ENCODE data around the gene RASAL1. TPM values are rescaled to one million over a fixed set of nuclear protein-coding genes. Genes with fewer than 3 reads are reported as not detected.

Gene RASAL1
- total RNA-seq, 4 donors from 2014 or later = 1.7 TPM; not detected in 3

- peaks cover 53% of the 10 kb centered on the region for H3K27me3 ChIP-seq
- TF ChIP-seq POLR2A (IDR thresholded peaks at IDR 0.05) (no peak), CTCF (IDR thresholded peaks at IDR 0.05) (no peak), EP300 (IDR thresholded peaks at IDR 0.05) (no peak), POLR2AphosphoS5 (IDR thresholded peaks at IDR 0.05) (no peak)
- no peaks in the 10 kb centered on the region for H3K9me3 ChIP-seq
- ATAC-seq = no peak
- peaks cover 0 to 7% (median 0%) of the 10 kb centered on the region in 3 donors for H3K4me1 ChIP-seq
- H3K36me3 ChIP-seq = no peaks in the 10 kb centered on the region
- 61% methylated on average over 5 of the region's 15 CpGs; no CpG with 5 or more reads in 1 of the 2 donors for WGBS, 2 donors (ENCODE audit: low coverage in 1 of 2)
- H3K27ac ChIP-seq = no peak overlapping the region
- H3K4me3 ChIP-seq = no peak overlapping the region
These were observed 29.8 kb downstream of the RASAL1 start for GRCh38 chr12:113105606-113106271.

GRCh38 chr12:113104953-113105510 is 30.5 kb downstream of the RASAL1 start:
- no peak for ATAC-seq
- Histone ChIP-seq H3K9me3 (no peaks in the 10 kb centered on the region), H3K27me3 (peaks cover 60% of the 10 kb centered on the region), H3K4me1 (peaks cover 0 to 7% (median 0%) of the 10 kb centered on the region in 3 donors), H3K4me3 (no peak overlapping the region), H3K36me3 (no peaks in the 10 kb centered on the region), H3K27ac (no peak overlapping the region)
- WGBS, 2 donors (ENCODE audit: low coverage in 1 of 2) = 63% methylated on average over 3 of the region's 13 CpGs; no CpG with 5 or more reads in 1 of the 2 donors
- TF ChIP-seq EP300 (IDR thresholded peaks at IDR 0.05) = no peak
- TF ChIP-seq POLR2AphosphoS5 (IDR thresholded peaks at IDR 0.05) = no peak
- no peak for TF ChIP-seq CTCF (IDR thresholded peaks at IDR 0.05)
- TF ChIP-seq POLR2A (IDR thresholded peaks at IDR 0.05) = no peak

- H3K36me3 ChIP-seq = no peaks in the 10 kb centered on the region
- peaks cover 71% of the 10 kb centered on the region for H3K27me3 ChIP-seq
- 6 to 57% methylated on average over 1 to 17 of the region's 43 CpGs for WGBS, 2 donors (ENCODE audit: low coverage in 1 of 2)
- H3K27ac ChIP-seq = no peak overlapping the region
- no peak for TF ChIP-seq EP300 (IDR thresholded peaks at IDR 0.05)
- no peak for TF ChIP-seq POLR2A (IDR thresholded peaks at IDR 0.05)
- no peak for TF ChIP-seq POLR2AphosphoS5 (IDR thresholded peaks at IDR 0.05)
- H3K4me3 ChIP-seq = no peak overlapping the region
- peaks cover 0 to 7% (median 0%) of the 10 kb centered on the region in 3 donors for H3K4me1 ChIP-seq
- H3K9me3 ChIP-seq = no peaks in the 10 kb centered on the region
- ATAC-seq = no peak
These were observed 31.7 kb downstream of the RASAL1 start for GRCh38 chr12:113103756-113104450.

DNA sequence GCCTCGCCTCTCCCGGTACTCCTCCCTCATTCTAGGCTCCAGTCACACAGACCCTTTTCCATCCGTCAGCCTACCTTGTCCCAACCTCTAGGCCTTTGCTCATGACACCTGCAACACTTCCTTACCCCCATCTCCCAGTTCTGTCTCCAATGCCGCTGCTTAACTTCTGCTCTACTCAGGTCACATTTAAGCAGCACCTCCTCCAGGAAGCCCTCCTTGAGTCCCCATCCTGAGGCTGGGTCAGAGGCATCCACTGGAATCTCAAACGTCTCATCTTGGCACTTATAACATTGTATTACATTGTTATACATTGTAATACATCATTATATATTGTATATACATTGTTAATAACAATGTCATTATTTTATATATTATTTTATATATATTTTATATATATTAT is 32.8 kb downstream of the RASAL1 start:
- no peak for ATAC-seq
- WGBS, 2 donors (ENCODE audit: low coverage in 1 of 2) = 75 to 78% methylated on average over 5 of the region's 5 CpGs
- Histone ChIP-seq H3K4me1 (peaks cover 0 to 18% (median 3%) of the 10 kb centered on the region in 3 donors), H3K27ac (no peak overlapping the region), H3K9me3 (no peaks in the 10 kb centered on the region), H3K4me3 (no peak overlapping the region), H3K27me3 (peaks cover 80% of the 10 kb centered on the region), H3K36me3 (no peaks in the 10 kb centered on the region)
- no peak for TF ChIP-seq CTCF (IDR thresholded peaks at IDR 0.05)
- TF ChIP-seq EP300 (IDR thresholded peaks at IDR 0.05) = no peak
- no peak for TF ChIP-seq POLR2A (IDR thresholded peaks at IDR 0.05)
- TF ChIP-seq POLR2AphosphoS5 (IDR thresholded peaks at IDR 0.05) = no peak

- 37 to 67% methylated on average over 1 to 2 of the region's 10 CpGs for WGBS, 2 donors (ENCODE audit: low coverage in 1 of 2)
- no peak for ATAC-seq
- Histone ChIP-seq H3K36me3 (no peaks in the 10 kb centered on the region), H3K27me3 (peaks cover 89% of the 10 kb centered on the region), H3K9me3 (no peaks in the 10 kb centered on the region), H3K27ac (no peak overlapping the region), H3K4me3 (no peak overlapping the region), H3K4me1 (peaks cover 0 to 18% (median 3%) of the 10 kb centered on the region in 3 donors)
- no peak for TF ChIP-seq POLR2A (IDR thresholded peaks at IDR 0.05)
- TF ChIP-seq EP300 (IDR thresholded peaks at IDR 0.05) = no peak
- no peak for TF ChIP-seq POLR2AphosphoS5 (IDR thresholded peaks at IDR 0.05)
- TF ChIP-seq CTCF (IDR thresholded peaks at IDR 0.05) = no peak
These were observed 33.8 kb downstream of the RASAL1 start for GRCh38 chr12:113101751-113102150.
